HTERT RPE-1 (cell line): Measurements from ENCODE around the gene CPM.
"Not testable (repeated sequence)": the region's sequence is repeated elsewhere in the genome, so short reads cannot be mapped to it uniquely, and the experiment has no call there.

Experiments used
- in situ Hi-C: fragments of 300-500 bp; cut with MboI; formaldehyde crosslinking; loops from 4 replicates; pipeline ENCODE4 v1.14.3; 2020; ENCODE audit warnings: low sequenced_read_pairs

CPM gene

GRCh38 chr12:68854554-68854953 lies 78.4 kb downstream of the CPM start:
- in situ Hi-C loops = no loop called here

GRCh38 chr12:68854078-68854468 lies 78.9 kb downstream of the CPM start:
- in situ Hi-C loops = no loop called here

- in situ Hi-C loops = no loop called here
Measured at GRCh38 chr12:68853396-68854077, 79.4 kb downstream of the CPM start.

GRCh38 chr12:68851592-68852306 lies 81.2 kb downstream of the CPM start:
- in situ Hi-C loops = no loop called here

GRCh38 chr12:68850390-68850789 lies 82.6 kb downstream of the CPM start:
- in situ Hi-C loops = no loop called here

- in situ Hi-C loops = no loop called here
Measured at GRCh38 chr12:68846811-68847210, 86.2 kb downstream of the CPM start.

GRCh38 chr12:68844788-68845695 lies 87.9 kb downstream of the CPM start:
- in situ Hi-C loops = no loop called here

- in situ Hi-C loops = no loop called here
Measured at GRCh38 chr12:68844318-68844745, 88.6 kb downstream of the CPM start.

GRCh38 chr12:68842784-68843567 lies 90.0 kb downstream of the CPM start:
- in situ Hi-C loops = no loop called here

- in situ Hi-C loops = no loop called here
Measured at GRCh38 chr12:68842123-68842522, 90.8 kb downstream of the CPM start.

GRCh38 chr12:68841717-68842116 lies 91.3 kb downstream of the CPM start:
- in situ Hi-C loops = no loop called here

- in situ Hi-C loops = not testable (repeated sequence)
Measured at GRCh38 chr12:68841175-68841574, 91.8 kb downstream of the CPM start.

- in situ Hi-C loops = no loop called here
Measured at GRCh38 chr12:68839183-68840147, 93.5 kb downstream of the CPM start.

GRCh38 chr12:68838046-68838886 lies 94.7 kb downstream of the CPM start:
- in situ Hi-C loops = no loop called here

GRCh38 chr12:68837215-68837614 lies 95.8 kb downstream of the CPM start:
- in situ Hi-C loops = no loop called here

- in situ Hi-C loops = no loop called here
Measured at GRCh38 chr12:68835333-68835908, 97.5 kb downstream of the CPM start.

GRCh38 chr12:68833508-68833907 lies 99.5 kb downstream of the CPM start:
- in situ Hi-C loops = no loop called here

GRCh38 chr12:68832504-68832867 lies 100.5 kb downstream of the CPM start:
- in situ Hi-C loops = no loop called here
